Suprapubic skin (tissue), 4 donors: ENCODE data around the gene CDK5RAP1. TPM values are rescaled to one million over a fixed set of nuclear protein-coding genes. Genes with fewer than 3 reads are reported as not detected.

ENCODE experiments used
- DNase-seq, 2 donors: peaks; one replicate each; pipeline ENCODE4 v3.0.0-alpha.2; 2019; ENCODE audit warnings: low spot score in 2 of 2
- H3K27ac ChIP-seq: fragments of 200-600 bp; sonication (generic); one replicate; pipeline ENCODE4 v1.5.1; 2019
- H3K27me3 ChIP-seq: fragments of 200-600 bp; sonication (generic); one replicate; pipeline ENCODE4 v1.5.1; 2019
- H3K36me3 ChIP-seq: fragments of 200-600 bp; sonication (generic); one replicate; pipeline ENCODE4 v1.5.1; 2019
- H3K4me1 ChIP-seq: fragments of 200-600 bp; sonication (generic); one replicate; pipeline ENCODE4 v1.5.1; 2019
- H3K4me3 ChIP-seq: fragments of 200-600 bp; sonication (generic); one replicate; pipeline ENCODE4 v1.5.1; 2019; ENCODE audit warnings: mild to moderate bottlenecking
- H3K9me3 ChIP-seq: fragments of 200-600 bp; sonication (generic); one replicate; pipeline ENCODE4 v1.5.1; 2019
- EP300 ChIP-seq: sonication (generic); formaldehyde crosslinking; IDR thresholded peaks from one replicate; pipeline ENCODE4 v1.6.1; 2017; ENCODE audit warnings: antibody characterized with exemption
- POLR2A ChIP-seq, 2 donors: fragments of 450-650 bp; IDR thresholded peaks; one replicate each; pipeline ENCODE4 v1.6.1; 2017; ENCODE audit warnings: antibody characterized with exemption in 2 of 2, mild to moderate bottlenecking in 2 of 2, moderate library complexity in 2 of 2
- POLR2AphosphoS5 ChIP-seq, 3 donors: sonication (generic); formaldehyde crosslinking; IDR thresholded peaks; one replicate each; pipeline ENCODE4 v1.6.1; 2017; ENCODE audit warnings: antibody characterized with exemption in 3 of 3
- WGBS: methylation state at CpG from one replicate; pipeline ENCODE4 v1.1.5; 2018; 5-methylcytosine and 5-hydroxymethylcytosine counted together
- total RNA-seq, 4 donors: library from RNA; depleted of rRNA; stranded (reverse); fragments of >200 nt; gene quantifications; one replicate each; pipeline ENCODE4 v1.1.0, GENCODE V29; 2016
- TF ChIP-seq, protein P1 (sequence below), 2 donors: fragments of 200-600 bp in 1 of 2; fragments of 450-650 bp in 1 of 2; sonication (generic) in 1 of 2; IDR thresholded peaks; one replicate each; pipeline ENCODE4 v1.5.1; 2016 to 2019; ENCODE audit warnings: antibody characterized with exemption in 2 of 2, mild to moderate bottlenecking in 1 of 2, moderate library complexity in 1 of 2

The CDK5RAP1 gene
- total RNA-seq, 4 donors from 2014 or later = 23.1 to 75.7 (median 27.3) TPM

DNA sequence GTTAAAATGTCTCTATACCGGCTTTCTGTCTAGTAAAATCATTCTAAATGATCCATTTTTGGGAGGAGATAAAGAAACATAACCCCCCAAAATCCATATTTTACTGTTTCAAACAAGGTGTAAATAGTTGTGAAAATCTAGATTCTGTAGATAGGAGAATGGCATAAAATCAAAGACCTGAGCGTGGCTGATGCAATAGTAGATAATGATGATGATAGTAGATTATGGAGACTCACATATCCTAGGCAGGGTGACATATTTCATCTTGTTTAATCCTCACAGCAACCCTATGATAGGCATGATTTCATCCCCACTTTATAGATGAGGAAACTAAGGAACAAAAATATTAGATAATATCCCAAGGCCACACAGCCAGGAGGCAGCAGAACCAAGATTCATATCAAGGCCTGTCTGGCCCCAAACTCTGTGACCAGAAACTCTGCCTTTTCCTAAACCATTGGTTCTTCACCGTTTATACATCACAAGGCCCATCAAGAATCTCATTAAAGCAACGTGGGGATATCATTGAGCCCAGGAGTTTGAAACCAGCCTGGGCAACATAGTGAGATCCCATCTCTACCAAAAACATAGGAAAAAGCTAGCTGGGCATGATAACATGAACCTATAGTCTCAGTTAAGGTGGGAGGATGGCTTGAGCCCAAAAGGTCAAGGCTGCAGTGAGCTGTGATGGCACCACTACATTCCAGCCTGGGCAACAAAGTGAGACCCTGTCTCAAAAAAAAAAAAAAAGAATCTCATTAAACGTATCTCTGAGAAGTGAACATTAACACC, 62.7 kb downstream of the CDK5RAP1 start:
- peaks cover 6% of the 10 kb centered on the region for H3K27me3 ChIP-seq
- no peak overlapping the region for H3K4me3 ChIP-seq
- DNase-seq = no peak
- H3K27ac ChIP-seq = no peak overlapping the region
- no peaks in the 10 kb centered on the region for H3K4me1 ChIP-seq
- TF ChIP-seq POLR2AphosphoS5 (IDR thresholded peaks at IDR 0.05) (no peak), EP300 (no peak), POLR2A (IDR thresholded peaks at IDR 0.05) (no peak)
- TF ChIP-seq, protein P1, sequence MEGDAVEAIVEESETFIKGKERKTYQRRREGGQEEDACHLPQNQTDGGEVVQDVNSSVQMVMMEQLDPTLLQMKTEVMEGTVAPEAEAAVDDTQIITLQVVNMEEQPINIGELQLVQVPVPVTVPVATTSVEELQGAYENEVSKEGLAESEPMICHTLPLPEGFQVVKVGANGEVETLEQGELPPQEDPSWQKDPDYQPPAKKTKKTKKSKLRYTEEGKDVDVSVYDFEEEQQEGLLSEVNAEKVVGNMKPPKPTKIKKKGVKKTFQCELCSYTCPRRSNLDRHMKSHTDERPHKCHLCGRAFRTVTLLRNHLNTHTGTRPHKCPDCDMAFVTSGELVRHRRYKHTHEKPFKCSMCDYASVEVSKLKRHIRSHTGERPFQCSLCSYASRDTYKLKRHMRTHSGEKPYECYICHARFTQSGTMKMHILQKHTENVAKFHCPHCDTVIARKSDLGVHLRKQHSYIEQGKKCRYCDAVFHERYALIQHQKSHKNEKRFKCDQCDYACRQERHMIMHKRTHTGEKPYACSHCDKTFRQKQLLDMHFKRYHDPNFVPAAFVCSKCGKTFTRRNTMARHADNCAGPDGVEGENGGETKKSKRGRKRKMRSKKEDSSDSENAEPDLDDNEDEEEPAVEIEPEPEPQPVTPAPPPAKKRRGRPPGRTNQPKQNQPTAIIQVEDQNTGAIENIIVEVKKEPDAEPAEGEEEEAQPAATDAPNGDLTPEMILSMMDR (IDR thresholded peaks at IDR 0.05) = no peak
- no peaks in the 10 kb centered on the region for H3K9me3 ChIP-seq
- 80% methylated on average over 5 of the region's 5 CpGs for WGBS
- H3K36me3 ChIP-seq = no peaks in the 10 kb centered on the region

- H3K36me3 ChIP-seq = no peaks in the 10 kb centered on the region
- WGBS = 65% methylated on average over 6 of the region's 6 CpGs
- H3K27ac ChIP-seq = no peak overlapping the region
- H3K27me3 ChIP-seq = peaks cover 6% of the 10 kb centered on the region
- TF ChIP-seq EP300 = no peak
- no peak for TF ChIP-seq POLR2AphosphoS5 (IDR thresholded peaks at IDR 0.05)
- no peak for TF ChIP-seq POLR2A (IDR thresholded peaks at IDR 0.05)
- TF ChIP-seq, protein P1 (IDR thresholded peaks at IDR 0.05) = no peak
- DNase-seq = no peak
- no peak overlapping the region for H3K4me3 ChIP-seq
- no peaks in the 10 kb centered on the region for H3K9me3 ChIP-seq
- no peaks in the 10 kb centered on the region for H3K4me1 ChIP-seq
Measured at GRCh38 chr20:33337531-33338165, 63.7 kb downstream of the CDK5RAP1 start.

- H3K36me3 ChIP-seq = no peaks in the 10 kb centered on the region
Measured at GRCh38 chr20:33337119-33337518, 64.2 kb downstream of the CDK5RAP1 start.

GRCh38 chr20:33336375-33336774, 64.9 kb downstream of the CDK5RAP1 start:
- H3K36me3 ChIP-seq = no peaks in the 10 kb centered on the region
- no peak overlapping the region for H3K4me3 ChIP-seq
- H3K4me1 ChIP-seq = no peaks in the 10 kb centered on the region
- H3K27me3 ChIP-seq = peaks cover 4% of the 10 kb centered on the region
- DNase-seq = no peak
- TF ChIP-seq EP300 (no peak), POLR2A (IDR thresholded peaks at IDR 0.05) (no peak), POLR2AphosphoS5 (IDR thresholded peaks at IDR 0.05) (no peak)
- TF ChIP-seq, protein P1 (IDR thresholded peaks at IDR 0.05) = no peak
- no peak overlapping the region for H3K27ac ChIP-seq
- 86% methylated on average over 3 of the region's 3 CpGs for WGBS
- no peaks in the 10 kb centered on the region for H3K9me3 ChIP-seq

More at GRCh38 chr20:33337119-33337518, 64.2 kb downstream of the CDK5RAP1 start:
- Histone ChIP-seq H3K4me3 (no peak overlapping the region), H3K4me1 (no peaks in the 10 kb centered on the region), H3K27me3 (peaks cover 6% of the 10 kb centered on the region), H3K9me3 (no peaks in the 10 kb centered on the region), H3K27ac (no peak overlapping the region)
- 58% methylated on average over 8 of the region's 8 CpGs for WGBS
- TF ChIP-seq POLR2AphosphoS5 (IDR thresholded peaks at IDR 0.05) = no peak
- no peak for TF ChIP-seq POLR2A (IDR thresholded peaks at IDR 0.05)
- TF ChIP-seq EP300 = no peak
- TF ChIP-seq, protein P1 (IDR thresholded peaks at IDR 0.05) = no peak
- DNase-seq = no peak

DNA sequence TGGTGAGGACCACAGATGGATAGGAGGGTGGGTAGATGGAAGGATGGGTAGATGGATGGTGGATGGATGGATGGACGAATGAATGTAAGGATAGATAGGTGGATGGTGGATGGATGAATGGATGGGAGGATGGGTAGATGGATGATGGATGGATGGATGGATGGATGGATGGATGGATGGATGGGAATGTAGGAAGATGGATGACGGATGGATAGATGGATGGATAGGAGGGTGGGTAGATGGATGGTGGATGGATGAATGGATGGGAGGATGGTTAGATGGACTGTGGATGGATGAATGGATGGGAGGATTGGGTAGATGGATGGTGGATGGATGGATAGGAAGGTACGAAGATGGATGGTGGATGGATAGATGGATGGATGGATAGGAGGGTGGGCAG, 67.2 kb downstream of the CDK5RAP1 start:
- no peak for DNase-seq
- WGBS = 91% methylated on average over 3 of the region's 3 CpGs
- no peaks in the 10 kb centered on the region for H3K36me3 ChIP-seq
- H3K4me1 ChIP-seq = no peaks in the 10 kb centered on the region
- no peak overlapping the region for H3K27ac ChIP-seq
- TF ChIP-seq POLR2AphosphoS5 (IDR thresholded peaks at IDR 0.05) (no peak), POLR2A (IDR thresholded peaks at IDR 0.05) (no peak), EP300 (no peak)
- TF ChIP-seq, protein P1 (IDR thresholded peaks at IDR 0.05) = no peak
- no peak overlapping the region for H3K4me3 ChIP-seq
- no peaks in the 10 kb centered on the region for H3K9me3 ChIP-seq
- peaks cover 3% of the 10 kb centered on the region for H3K27me3 ChIP-seq
